ENCODE measurements around the gene MYBPC1. TPM values are rescaled to one million over a fixed set of nuclear protein-coding genes. Genes with fewer than 3 reads are reported as not detected.

MYBPC1 gene
- total RNA-seq, 4 donors from 2014 or later = 2,958 to 5,874 (median 4,932) TPM

DNA sequence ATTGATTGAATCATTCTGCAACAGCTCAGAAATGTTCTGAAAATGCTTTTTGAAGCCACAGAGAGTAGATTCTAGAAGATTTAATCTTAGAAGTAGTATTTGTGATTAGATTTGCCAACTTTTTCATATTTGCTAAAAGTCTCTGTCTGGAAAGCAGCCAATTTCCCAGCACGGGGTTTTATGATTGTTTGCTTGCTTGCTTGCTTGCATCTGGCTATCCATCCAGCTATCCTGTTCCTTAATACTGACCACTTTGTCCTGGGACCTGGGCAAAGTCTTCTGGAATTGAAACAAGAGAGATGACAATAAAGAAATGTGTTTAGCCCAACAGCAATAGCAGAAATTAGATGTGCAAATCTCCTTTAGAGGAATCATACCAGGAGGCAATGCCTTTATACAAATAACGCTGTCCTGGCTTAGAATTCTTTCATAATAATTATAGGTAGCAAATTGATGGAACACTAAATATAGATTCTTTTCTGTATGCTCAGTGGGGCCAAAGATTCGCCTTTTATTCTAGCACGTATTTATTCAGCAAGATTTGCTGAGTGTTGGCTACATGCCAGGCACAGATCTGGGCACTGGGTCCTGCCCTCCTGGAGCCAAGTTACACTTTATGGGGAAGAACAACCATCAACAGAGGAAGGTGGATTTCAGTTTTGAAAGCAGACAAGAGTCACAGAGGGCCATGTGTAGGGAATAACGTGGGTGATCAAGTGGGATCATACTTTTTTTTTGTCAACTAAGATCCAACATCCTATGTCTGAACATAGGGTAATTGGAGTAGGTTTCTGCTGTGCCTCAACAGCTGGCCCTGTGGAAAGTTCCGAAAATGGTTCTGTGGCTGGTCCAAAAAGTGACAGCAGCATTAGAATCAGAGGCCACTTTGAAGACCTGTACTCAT lies 25.3 kb downstream of the MYBPC1 start:
- TF ChIP-seq, protein P1, sequence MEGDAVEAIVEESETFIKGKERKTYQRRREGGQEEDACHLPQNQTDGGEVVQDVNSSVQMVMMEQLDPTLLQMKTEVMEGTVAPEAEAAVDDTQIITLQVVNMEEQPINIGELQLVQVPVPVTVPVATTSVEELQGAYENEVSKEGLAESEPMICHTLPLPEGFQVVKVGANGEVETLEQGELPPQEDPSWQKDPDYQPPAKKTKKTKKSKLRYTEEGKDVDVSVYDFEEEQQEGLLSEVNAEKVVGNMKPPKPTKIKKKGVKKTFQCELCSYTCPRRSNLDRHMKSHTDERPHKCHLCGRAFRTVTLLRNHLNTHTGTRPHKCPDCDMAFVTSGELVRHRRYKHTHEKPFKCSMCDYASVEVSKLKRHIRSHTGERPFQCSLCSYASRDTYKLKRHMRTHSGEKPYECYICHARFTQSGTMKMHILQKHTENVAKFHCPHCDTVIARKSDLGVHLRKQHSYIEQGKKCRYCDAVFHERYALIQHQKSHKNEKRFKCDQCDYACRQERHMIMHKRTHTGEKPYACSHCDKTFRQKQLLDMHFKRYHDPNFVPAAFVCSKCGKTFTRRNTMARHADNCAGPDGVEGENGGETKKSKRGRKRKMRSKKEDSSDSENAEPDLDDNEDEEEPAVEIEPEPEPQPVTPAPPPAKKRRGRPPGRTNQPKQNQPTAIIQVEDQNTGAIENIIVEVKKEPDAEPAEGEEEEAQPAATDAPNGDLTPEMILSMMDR (IDR thresholded peaks at IDR 0.05 in 4 of 5, conservative IDR thresholded peaks at IDR 0.05 in 1 of 5) = no peak
- no peak for TF ChIP-seq POLR2A (IDR thresholded peaks at IDR 0.05)
- in situ Hi-C loops (cut with MboI; ENCODE audit: low sequenced_read_pairs in 4 of 4) (no loop called here), intact Hi-C loops (cut with DNase I; ENCODE audit: low total_unique reads) (loop anchor here (2.0 to 5.0 kb wide), 2 partner anchors 129 to 213 kb away; partner anchors contain the start of gene ARL1)
- DNase-seq (no peak), ATAC-seq (no peak)
- Histone ChIP-seq H3K27me3 (no peaks in the 10 kb centered on the region), H3K27ac (peak overlapping the region; percentile 85 to 93 (median 92)), H3K4me3 (no peak overlapping the region), H3K36me3 (peaks cover 0 to 36% of the 10 kb centered on the region in 2 donors), H3K4me1 (peaks cover 58 to 62% of the 10 kb centered on the region in 2 donors), H3K9me3 (no peaks in the 10 kb centered on the region)

GRCh38 chr12:101620762-101621133 lies 26.0 kb downstream of the MYBPC1 start:
- ATAC-seq = no peak
- H3K27ac ChIP-seq = peak overlapping the region; percentile 85 to 93 (median 92)
- H3K4me3 ChIP-seq = no peak overlapping the region
- in situ Hi-C loops (cut with MboI; ENCODE audit: low sequenced_read_pairs in 4 of 4) = no loop called here
- TF ChIP-seq, protein P1 (IDR thresholded peaks at IDR 0.05 in 4 of 5, conservative IDR thresholded peaks at IDR 0.05 in 1 of 5) = no peak
- no peak for TF ChIP-seq POLR2A (IDR thresholded peaks at IDR 0.05)
- peaks cover 53 to 56% of the 10 kb centered on the region in 2 donors for H3K4me1 ChIP-seq
- peaks cover 0 to 37% of the 10 kb centered on the region in 2 donors for H3K36me3 ChIP-seq
- DNase-seq = no peak
- intact Hi-C loops (cut with DNase I; ENCODE audit: low total_unique reads) = no loop called here
- no peaks in the 10 kb centered on the region for H3K9me3 ChIP-seq
- no peaks in the 10 kb centered on the region for H3K27me3 ChIP-seq

DNA sequence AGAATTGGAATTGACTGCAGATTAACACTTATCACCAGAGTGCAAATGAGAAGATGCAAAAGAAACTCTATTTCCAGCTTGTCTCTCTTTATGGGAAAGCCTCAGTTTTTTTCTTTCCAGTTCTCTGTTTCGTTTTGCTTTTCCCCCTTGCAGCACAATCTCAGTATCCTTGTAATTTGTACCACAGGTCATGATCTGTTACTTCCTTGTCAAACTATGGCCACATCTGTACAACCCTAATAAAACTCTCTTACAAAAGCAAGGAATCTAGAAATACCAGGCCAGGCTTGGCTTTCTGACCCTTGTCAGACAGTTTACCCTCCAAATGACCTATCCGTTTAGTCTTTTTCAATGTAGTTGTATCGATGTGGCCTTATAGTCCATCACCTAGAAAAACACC lies 33.9 kb downstream of the MYBPC1 start:
- TF ChIP-seq POLR2A (IDR thresholded peaks at IDR 0.05) = no peak
- TF ChIP-seq, protein P1 (IDR thresholded peaks at IDR 0.05 in 4 of 5, conservative IDR thresholded peaks at IDR 0.05 in 1 of 5) = no peak
- ATAC-seq (no peak), DNase-seq (no peak)
- H3K4me3 ChIP-seq = no peak overlapping the region
- no peaks in the 10 kb centered on the region for H3K27me3 ChIP-seq
- no peaks in the 10 kb centered on the region for H3K9me3 ChIP-seq
- in situ Hi-C loops (cut with MboI; ENCODE audit: low sequenced_read_pairs in 4 of 4) (no loop called here), intact Hi-C loops (cut with DNase I; ENCODE audit: low total_unique reads) (no loop called here)
- H3K36me3 ChIP-seq = peaks cover 2 to 69% of the 10 kb centered on the region in 2 donors
- peaks cover 0 to 20% of the 10 kb centered on the region in 2 donors for H3K4me1 ChIP-seq
- H3K27ac ChIP-seq = peak overlapping the region; percentile 53 to 92 (median 62)

DNA sequence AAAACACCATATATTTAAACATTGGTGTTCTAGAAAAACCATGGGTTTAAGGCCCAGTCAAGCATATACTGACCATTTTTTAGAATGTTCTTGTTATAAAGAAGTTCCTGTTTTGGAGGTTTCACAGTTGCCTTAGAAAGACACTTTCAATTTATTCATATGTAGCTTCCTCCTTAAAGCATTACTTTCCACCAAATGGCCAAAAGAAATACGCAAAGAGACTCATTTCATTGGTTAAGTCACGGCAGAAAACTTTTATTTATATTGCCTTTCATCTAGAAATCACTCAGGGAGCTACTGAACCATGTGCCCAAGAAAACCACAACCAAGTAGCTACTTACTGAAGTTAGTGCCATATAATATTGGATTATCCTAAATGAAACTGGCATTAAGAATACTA lies 40.0 kb downstream of the MYBPC1 start:
- peak overlapping the region; percentile 59 to 92 (median 67) for H3K27ac ChIP-seq

More for the DNA sequence above, 40.0 kb downstream of the MYBPC1 start:
- Histone ChIP-seq H3K4me1 (peaks cover 0 to 5% of the 10 kb centered on the region in 2 donors), H3K27me3 (no peaks in the 10 kb centered on the region), H3K36me3 (peaks cover 18 to 96% of the 10 kb centered on the region in 2 donors), H3K9me3 (no peaks in the 10 kb centered on the region), H3K4me3 (no peak overlapping the region)
- ATAC-seq = no peak
- no peak for DNase-seq
- intact Hi-C loops (cut with DNase I; ENCODE audit: low total_unique reads) = no loop called here
- TF ChIP-seq POLR2A (IDR thresholded peaks at IDR 0.05) = no peak
- TF ChIP-seq, protein P1 (IDR thresholded peaks at IDR 0.05 in 4 of 5, conservative IDR thresholded peaks at IDR 0.05 in 1 of 5) = no peak
- in situ Hi-C loops (cut with MboI; ENCODE audit: low sequenced_read_pairs in 4 of 4) = no loop called here
